Esophagus squamous epithelium (tissue), 4 donors: ENCODE measurements around the gene ATXN1.

Experiments
- CTCF ChIP-seq, 6 experiments: fragments of 450-650 bp in 4 of 6; fragments of 200-600 bp in 2 of 6; sonication (generic) in 2 of 6; IDR thresholded peaks; one replicate each; pipeline ENCODE4 v1.5.1; 2016 to 2019; ENCODE audit warnings: antibody characterized with exemption in 6 of 6, mild to moderate bottlenecking in 4 of 6, moderate library complexity in 4 of 6
- POLR2A ChIP-seq, 4 donors: fragments of 450-650 bp; IDR thresholded peaks; one replicate each; pipeline ENCODE4 v1.6.1; 2017; ENCODE audit warnings: antibody characterized with exemption in 4 of 4, mild to moderate bottlenecking in 4 of 4, moderate library complexity in 3 of 4

GRCh38 chr6:16299861-16300260, 461.4 kb downstream of the ATXN1 start:
- TF ChIP-seq POLR2A (IDR thresholded peaks at IDR 0.05) (no peak), CTCF (IDR thresholded peaks at IDR 0.05) (no peak)
